Measurements from ENCODE around the gene UPF2. TPM values are rescaled to one million over a fixed set of nuclear protein-coding genes. Genes with fewer than 3 reads are reported as not detected.

UPF2 gene
- total and polyA plus RNA-seq, 2 of the 13 experiments (the other 11 are each of a cell fraction or from before 2014, with no cell fraction given): 6.2 to 14.5 TPM

GRCh38 chr10:11986593-11987216, 55.9 kb downstream of the UPF2 start:
- Histone ChIP-seq H3K4me2 (ENCODE audit: low read depth, low read length) (peak overlapping the region; percentile 58), H3K9ac (ENCODE audit: insufficient read depth, low read depth, low read length) (no peak overlapping the region), H3K27ac (ENCODE audit: extremely low read length, insufficient read depth, low read length) (peak overlapping the region; percentile 60), H2AFZ (ENCODE audit: low read length) (no peak overlapping the region), H4K20me1 (ENCODE audit: insufficient read depth, low read length) (no peaks in the 10 kb centered on the region), H3K4me1 (ENCODE audit: insufficient read depth, low read length) (peaks cover 15% of the 10 kb centered on the region), H3K27me3 (ENCODE audit: control insufficient read depth in 1 of 2, insufficient read depth in 2 of 2, low read length in 2 of 2) (no peaks in the 10 kb centered on the region), H3K9me3 (ENCODE audit: low read length) (no peaks in the 10 kb centered on the region), H3K4me3 (replicated peaks in 1 of 3; ENCODE audit: insufficient read depth in 1 of 3, low read depth in 2 of 3, low read length in 3 of 3) (peak overlapping the region in 1 of 3 experiments; percentile 29; a peak in 2 of 6 replicates), H3K79me2 (ENCODE audit: insufficient read depth, low read length) (no peaks in the 10 kb centered on the region), H3K36me3 (replicated peaks in 1 of 2; ENCODE audit: control insufficient read depth in 1 of 2, insufficient read depth in 2 of 2, low read length in 2 of 2) (peaks cover 0 to 13% of the 10 kb centered on the region in 2 experiments; a peak in 3 of 5 replicates)
- 28% methylated on average over 7 of the region's 7 CpGs for WGBS (ENCODE audit: low lambda C conversion rate)
- BruUV-seq (replicated peaks): no TSS peak
- DNase-seq (ENCODE audit: low spot score): peak; percentile 83
- intact Hi-C loops (cut with micrococcal nuclease; ENCODE audit: unreplicated experiment): loop anchor here (1.0 to 5.0 kb wide), 5 partner anchors 69 to 203 kb away; no protein-coding TSS in a partner anchor
- FAIRE-seq: peak; percentile 97
- CTCF ChIA-PET (ENCODE audit: low intra/inter-chr PET ratio, low total read pairs): interaction anchor here (0.7 to 2.3 kb wide), 7 partner anchors 106 to 207 kb away, joined by 3 to 21 read pairs (median 4); no protein-coding TSS in a partner anchor
- in situ Hi-C loops (cut with HindIII; ENCODE audit: extremely low pct_ligation_motif_present, low pct_unique_long_range_greater_than_20kb): loop anchor here (5.0 to 25.0 kb wide), 2 partner anchors 194 to 474 kb away; no protein-coding TSS in a partner anchor
- POLR2A ChIA-PET: interaction anchor here (0.7 to 1.8 kb wide), 4 partner anchors 56 to 204 kb away, joined by 3 to 8 read pairs (median 6); no protein-coding TSS in a partner anchor
- ATAC-seq: peak; percentile 87
- TF ChIP-seq SAP130 (CRISPR knock-in tag; IDR thresholded peaks at IDR 0.05; ENCODE audit: low read depth) (peak; percentile 61), ZNF597 (CRISPR knock-in tag; IDR thresholded peaks at IDR 0.05) (no peak), KDM4B (CRISPR knock-in tag; IDR thresholded peaks at IDR 0.05) (no peak), ZNF83 (CRISPR knock-in tag; IDR thresholded peaks at IDR 0.05; ENCODE audit: borderline replicate concordance) (no peak), AHR (CRISPR knock-in tag; IDR thresholded peaks at IDR 0.05) (no peak), SIN3A (IDR thresholded peaks at IDR 0.05; ENCODE audit: borderline replicate concordance, low read depth, low read length) (no peak), CHD2 (IDR thresholded peaks at IDR 0.05; ENCODE audit: low read depth, low read length) (no peak), MBNL3 (CRISPR knock-in tag; conservative IDR thresholded peaks at IDR 0.05) (no peak), ZFP41 (CRISPR knock-in tag; IDR thresholded peaks at IDR 0.05; ENCODE audit: borderline replicate concordance) (no peak), ASH2L (IDR thresholded peaks at IDR 0.05; ENCODE audit: insufficient read length, low read depth, low read length) (peak; percentile 2), ZMYM2 (CRISPR knock-in tag; IDR thresholded peaks at IDR 0.05) (no peak), ZC3H4 (CRISPR knock-in tag; IDR thresholded peaks at IDR 0.05; ENCODE audit: borderline replicate concordance) (no peak), ZSCAN21 (CRISPR knock-in tag; IDR thresholded peaks at IDR 0.05; ENCODE audit: borderline replicate concordance) (no peak), ZNF496 (CRISPR knock-in tag; IDR thresholded peaks at IDR 0.05; ENCODE audit: insufficient replicate concordance) (no peak), TIGD3 (CRISPR knock-in tag; IDR thresholded peaks at IDR 0.05; ENCODE audit: borderline replicate concordance) (no peak), ZNF446 (CRISPR knock-in tag; IDR thresholded peaks at IDR 0.05) (no peak), KAT2B (IDR thresholded peaks at IDR 0.05; ENCODE audit: borderline replicate concordance, low read depth, low read length) (no peak), ZSCAN31 (CRISPR knock-in tag; IDR thresholded peaks at IDR 0.05; ENCODE audit: low read depth) (no peak), SKI (IDR thresholded peaks at IDR 0.05; ENCODE audit: partially characterized antibody) (no peak), NR3C1 (CRISPR knock-in tag; IDR thresholded peaks at IDR 0.05) (no peak), ZFP37 (CRISPR knock-in tag; IDR thresholded peaks at IDR 0.05; ENCODE audit: borderline replicate concordance) (no peak), SSRP1 (CRISPR knock-in tag; IDR thresholded peaks at IDR 0.05) (0 out of 2 replicates have a peak, but pooled peaks have one; percentile 71), BATF2 (CRISPR knock-in tag; IDR thresholded peaks at IDR 0.05) (no peak)
